ENCODE results near the gene L3MBTL2. TPM values are rescaled to one million over a fixed set of nuclear protein-coding genes. Genes with fewer than 3 reads are reported as not detected.
A peak's percentile ranks its signal among the peaks of the same experiment; 100 is the strongest.

The L3MBTL2 gene
- total RNA-seq, 1 donor from 2014 or later, result 19.7 TPM

DNA sequence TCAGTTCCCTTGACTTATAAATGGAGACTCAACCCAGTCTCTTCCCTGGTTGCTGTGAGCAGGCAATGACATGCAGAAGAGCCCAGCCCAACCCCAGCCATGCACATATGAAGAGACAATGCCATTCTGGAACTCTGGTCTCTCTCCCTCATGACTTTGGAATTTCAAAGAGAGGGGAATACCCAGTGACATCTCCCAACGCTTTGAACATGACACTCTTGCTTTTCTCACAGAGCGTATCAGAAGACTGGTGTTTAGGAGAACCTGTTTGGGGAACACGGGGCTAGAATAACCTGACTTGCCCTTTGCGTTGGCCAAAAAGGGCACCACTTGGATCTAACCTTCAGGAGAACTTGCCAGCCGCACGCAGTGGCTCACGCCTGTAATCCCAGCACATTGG is 68.0 kb downstream of the L3MBTL2 start:
- DNase-seq, result no peak

DNA sequence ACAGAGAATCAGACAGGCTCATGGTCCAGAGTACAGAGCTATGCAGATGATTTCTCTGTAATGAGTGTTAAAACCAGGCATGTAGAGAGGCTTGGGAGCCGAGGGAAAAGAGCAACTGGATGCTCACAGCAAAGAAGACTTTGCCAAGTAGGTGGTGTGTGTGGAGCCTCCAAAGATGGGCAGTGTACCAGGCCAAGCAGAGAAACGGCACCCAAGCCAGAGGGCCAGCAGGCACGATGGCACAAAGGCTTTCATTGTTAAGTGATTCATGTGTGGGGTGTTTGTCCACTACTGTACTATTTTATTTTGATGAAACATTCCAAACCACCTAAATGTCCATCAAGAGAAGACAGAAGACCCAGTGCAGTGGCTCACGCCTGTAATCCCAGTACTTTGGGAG is 69.7 kb downstream of the L3MBTL2 start:
- peak; percentile 33 for DNase-seq

DNA sequence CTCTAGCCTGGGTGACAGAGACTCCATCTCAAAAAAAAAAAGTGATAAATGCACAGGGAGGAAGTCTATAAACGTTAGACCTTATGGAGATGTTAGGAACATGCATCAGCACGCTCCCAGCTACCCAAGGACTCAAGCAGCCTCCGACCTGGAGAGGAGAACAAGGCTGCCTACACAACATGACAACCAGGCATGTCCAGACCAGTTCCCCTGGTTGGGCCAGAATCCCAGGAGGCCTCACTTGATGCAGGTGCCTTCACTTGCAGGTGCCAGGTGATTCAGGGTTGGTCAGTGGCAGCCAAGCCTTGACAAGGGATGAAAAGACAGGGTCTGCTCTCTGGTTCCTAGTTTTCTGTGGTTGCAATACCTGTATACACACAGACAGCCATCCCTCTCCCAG is 75.0 kb downstream of the L3MBTL2 start:
- DNase-seq, result no peak

DNA sequence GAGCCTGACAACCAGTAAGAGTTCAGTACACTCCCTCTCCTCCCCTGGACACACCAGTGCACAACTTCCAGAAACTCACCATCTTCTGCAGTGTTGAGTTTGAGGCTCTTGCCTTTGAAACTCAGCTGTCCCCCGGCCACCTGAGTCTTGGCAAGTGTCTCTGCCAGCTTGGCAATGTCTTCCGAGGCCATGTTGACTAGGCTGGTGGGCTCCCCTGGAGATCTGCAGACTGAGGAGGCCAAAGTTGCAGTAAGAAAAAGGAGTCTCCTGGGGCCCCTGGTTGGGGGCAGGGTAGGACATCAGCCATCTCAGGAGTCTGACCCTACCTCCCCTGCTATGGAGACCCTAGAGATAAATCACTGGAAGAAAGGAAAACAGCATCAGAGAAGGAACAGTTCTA is 75.7 kb downstream of the L3MBTL2 start:
- no peak for DNase-seq

Small RNA genes lying within 50 kb of the gene (small RNA-seq; reads per million reads assigned to genes)
- gene MIR6889, result not detected
- not detected for gene RNU6-375P

Other genes starting within 250 kb of the L3MBTL2 start
- gene EP300, start 112.7 kb upstream of the L3MBTL2 start, total RNA-seq, result 68.9 TPM
- 2.8 TPM for gene CHADL, start 35.6 kb downstream of the L3MBTL2 start, total RNA-seq
- gene RANGAP1, start 80.9 kb downstream of the L3MBTL2 start, total RNA-seq, result 28.7 TPM
- gene ZC3H7B, start 96.2 kb downstream of the L3MBTL2 start, total RNA-seq, result 51.3 TPM
- gene TEF, start 176.6 kb downstream of the L3MBTL2 start, total RNA-seq, result 10.0 TPM
- 15.6 TPM for gene TOB2, start 241.5 kb downstream of the L3MBTL2 start, total RNA-seq